VCaP (cell line): ENCODE results near the gene ZNF518A.

ENCODE experiments used
- H3K27ac ChIP-seq: fragments of 450-650 bp; 2 replicates; pipeline ENCODE4 v1.5.1; 2017
- CTCF ChIP-seq: fragments of 450-650 bp; conservative IDR thresholded peaks from 2 replicates; pipeline ENCODE4 v1.5.1; 2017; ENCODE audit warnings: mild to moderate bottlenecking, moderate library complexity

Gene ZNF518A

GRCh38 chr10:96137567-96137966 is 7.5 kb downstream of the ZNF518A start:
- TF ChIP-seq CTCF = no peak

GRCh38 chr10:96138102-96138501 is 8.0 kb downstream of the ZNF518A start:
- no peak overlapping the region for H3K27ac ChIP-seq
- TF ChIP-seq CTCF = no peak

More at GRCh38 chr10:96137567-96137966, 7.5 kb downstream of the ZNF518A start:
- H3K27ac ChIP-seq = no peak overlapping the region

- TF ChIP-seq CTCF = no peak
- H3K27ac ChIP-seq = no peak overlapping the region
Observed at GRCh38 chr10:96152437-96152836, 22.3 kb downstream of the ZNF518A start.

- no peak overlapping the region for H3K27ac ChIP-seq
- TF ChIP-seq CTCF = no peak
Observed at GRCh38 chr10:96153070-96153469, 23.0 kb downstream of the ZNF518A start.

GRCh38 chr10:96165726-96166125 is 35.6 kb downstream of the ZNF518A start:
- TF ChIP-seq CTCF = no peak
- H3K27ac ChIP-seq = no peak overlapping the region

GRCh38 chr10:96168546-96168945 is 38.4 kb downstream of the ZNF518A start:
- H3K27ac ChIP-seq = no peak overlapping the region
- TF ChIP-seq CTCF = no peak

- no peak overlapping the region for H3K27ac ChIP-seq
- TF ChIP-seq CTCF = no peak
Observed at GRCh38 chr10:96170230-96170629, 40.1 kb downstream of the ZNF518A start.

GRCh38 chr10:96172666-96173065 is 42.6 kb downstream of the ZNF518A start:
- no peak overlapping the region for H3K27ac ChIP-seq
- TF ChIP-seq CTCF = no peak
